GM19193 (cell line): ENCODE data around the gene SEMA5A.

Source experiments
- POLR2A ChIP-seq: IDR thresholded peaks from 4 replicates; pipeline ENCODE4 v1.6.1; 2011; ENCODE audit not compliant: insufficient read depth, insufficient read length; ENCODE audit errors: extremely low read depth

The SEMA5A gene

DNA sequence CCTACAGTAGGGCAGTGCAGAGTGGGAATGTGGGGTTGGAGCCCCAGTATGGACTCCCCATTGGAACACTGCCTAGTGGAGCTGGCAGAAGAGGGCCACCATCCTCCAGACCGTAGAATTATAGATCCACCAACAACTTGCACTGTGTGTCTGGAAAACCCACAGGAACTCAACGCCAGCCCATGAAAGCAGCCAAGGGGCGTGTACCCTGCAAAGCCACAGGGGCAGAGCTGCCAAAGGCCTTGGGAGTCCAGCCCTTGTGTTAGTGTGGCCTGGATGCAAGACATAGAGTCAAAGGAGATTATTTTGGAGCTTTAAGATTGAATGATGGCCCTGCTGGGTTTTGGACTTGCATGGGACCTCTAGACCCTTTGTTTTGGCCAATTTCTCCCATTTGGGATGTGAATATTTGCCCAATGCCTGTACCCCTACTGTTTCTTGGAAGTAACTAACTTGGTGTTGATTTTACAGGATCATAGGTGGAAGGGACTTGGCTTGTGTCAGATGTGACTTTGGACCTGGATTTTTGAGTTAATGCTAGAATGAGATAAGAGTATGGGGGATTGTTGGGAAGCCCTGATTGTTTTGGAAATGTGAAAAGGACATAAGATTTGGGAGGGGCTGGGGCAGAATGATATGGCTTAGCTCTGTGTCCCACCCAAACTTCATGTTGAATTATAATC lies 266.8 kb downstream of the SEMA5A start:
- no peak for TF ChIP-seq POLR2A

DNA sequence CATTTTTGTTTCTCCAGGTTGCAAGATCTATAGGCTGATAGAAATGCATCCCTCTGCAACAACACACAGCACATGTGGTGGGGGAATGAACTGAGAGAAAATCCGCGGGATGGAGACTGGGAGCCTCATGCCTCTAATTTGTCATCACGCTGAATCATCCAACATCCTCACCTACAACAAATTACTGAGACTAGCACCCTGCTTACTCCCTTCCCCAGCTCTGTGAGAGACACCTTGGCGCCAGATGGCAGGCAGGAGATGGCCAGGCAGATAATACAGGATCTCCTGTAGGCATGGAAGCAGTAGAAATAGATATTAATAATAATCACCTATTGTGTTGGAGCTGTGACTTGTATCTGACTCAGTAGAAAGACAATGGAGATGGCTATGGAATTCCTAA lies 276.9 kb downstream of the SEMA5A start:
- TF ChIP-seq POLR2A: no peak

DNA sequence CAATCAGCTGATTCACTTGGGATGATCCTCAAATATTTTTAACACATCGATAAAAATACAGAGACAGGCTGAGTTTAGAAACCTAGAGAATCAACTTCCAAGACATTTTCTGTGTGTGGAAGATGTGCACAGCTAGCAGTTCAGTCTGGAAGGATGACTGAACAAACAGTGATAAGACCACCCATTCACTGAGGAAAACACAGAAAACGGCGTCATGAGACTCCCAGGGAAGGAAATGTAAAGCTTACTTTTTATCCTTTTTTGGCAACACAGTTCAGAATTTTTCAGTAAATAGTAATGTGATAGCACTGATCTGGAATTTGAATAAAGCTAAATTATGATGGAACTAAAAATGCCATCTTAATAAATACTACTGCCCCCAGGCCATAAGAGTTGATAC lies 277.6 kb downstream of the SEMA5A start:
- TF ChIP-seq POLR2A: no peak

DNA sequence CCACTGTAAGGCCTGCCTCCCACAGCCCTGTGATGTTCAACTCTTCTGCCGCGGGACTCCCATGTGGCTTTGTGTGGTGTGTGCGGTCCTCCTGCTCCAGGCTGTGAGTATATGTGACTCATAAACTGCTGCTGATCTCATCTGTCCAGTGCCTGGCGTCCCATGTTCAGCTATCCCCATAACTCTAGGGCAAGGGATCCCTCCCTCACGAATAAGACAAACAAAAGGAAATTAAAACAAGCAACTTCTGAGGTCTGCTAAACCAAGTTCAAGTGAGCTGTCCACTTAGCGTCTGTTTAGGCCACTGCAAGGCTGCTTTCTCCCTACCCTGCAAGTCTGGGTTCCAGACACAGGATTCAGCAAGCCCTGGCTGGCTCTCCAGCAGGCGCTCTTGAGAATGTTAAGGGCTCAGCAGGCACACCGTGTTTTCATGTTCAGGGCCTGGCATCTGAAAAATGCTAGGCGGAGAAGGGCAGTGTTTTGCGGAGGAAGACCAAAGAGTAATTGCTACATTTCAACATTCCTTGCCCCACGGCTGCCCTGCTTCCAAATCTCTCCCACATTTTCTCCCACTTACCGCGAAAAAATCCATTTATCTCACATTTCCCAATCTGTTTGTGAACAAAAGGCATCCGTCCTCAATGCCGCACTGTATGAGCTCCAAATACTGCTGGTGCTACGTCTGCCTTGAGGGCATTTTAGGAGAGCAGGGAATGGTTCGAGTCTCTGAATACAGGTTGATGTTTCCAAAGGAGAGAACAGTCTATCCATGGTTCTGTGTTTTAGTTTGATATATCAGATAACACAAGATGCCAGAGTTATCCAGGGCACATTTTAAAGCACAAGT lies 280.2 kb downstream of the SEMA5A start:
- no peak for TF ChIP-seq POLR2A

DNA sequence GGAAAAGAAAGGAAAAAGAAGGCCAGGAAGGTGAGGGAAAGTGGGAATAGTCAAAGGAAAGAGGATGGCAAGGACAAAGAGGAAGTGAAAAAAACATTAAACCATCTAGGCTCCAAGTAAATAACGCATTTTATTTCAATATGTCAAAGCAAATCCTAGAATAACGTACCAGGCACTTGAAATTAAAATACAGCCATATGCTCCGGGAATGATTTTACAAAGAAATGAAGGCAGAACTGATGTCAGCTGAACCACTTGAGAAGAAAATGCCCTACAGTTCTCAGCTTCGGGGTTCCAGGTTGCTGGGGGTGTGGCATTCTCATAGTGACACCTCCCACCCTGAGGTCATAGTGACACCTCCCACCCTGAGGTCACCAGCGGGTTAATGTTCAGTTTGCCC lies 281.6 kb downstream of the SEMA5A start:
- TF ChIP-seq POLR2A: no peak

DNA sequence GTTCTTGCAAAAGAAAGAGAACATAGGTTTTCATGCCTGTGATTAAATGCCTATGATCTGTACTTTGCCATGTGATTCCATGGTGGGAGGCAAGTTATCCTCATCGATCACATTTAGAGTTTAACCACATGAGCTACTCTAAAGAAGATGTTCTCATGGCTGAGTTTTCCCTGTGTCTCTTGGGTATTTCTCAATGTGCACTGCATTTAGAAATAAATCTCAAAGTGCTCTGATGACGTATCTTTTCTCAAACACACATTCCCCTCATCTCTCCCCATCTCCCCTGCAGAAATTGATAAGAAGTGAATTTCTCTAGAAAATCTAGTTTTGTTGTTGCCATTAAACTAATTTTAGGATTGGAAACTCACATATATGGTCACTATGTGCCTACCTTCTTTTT lies 282.2 kb downstream of the SEMA5A start:
- TF ChIP-seq POLR2A: no peak

DNA sequence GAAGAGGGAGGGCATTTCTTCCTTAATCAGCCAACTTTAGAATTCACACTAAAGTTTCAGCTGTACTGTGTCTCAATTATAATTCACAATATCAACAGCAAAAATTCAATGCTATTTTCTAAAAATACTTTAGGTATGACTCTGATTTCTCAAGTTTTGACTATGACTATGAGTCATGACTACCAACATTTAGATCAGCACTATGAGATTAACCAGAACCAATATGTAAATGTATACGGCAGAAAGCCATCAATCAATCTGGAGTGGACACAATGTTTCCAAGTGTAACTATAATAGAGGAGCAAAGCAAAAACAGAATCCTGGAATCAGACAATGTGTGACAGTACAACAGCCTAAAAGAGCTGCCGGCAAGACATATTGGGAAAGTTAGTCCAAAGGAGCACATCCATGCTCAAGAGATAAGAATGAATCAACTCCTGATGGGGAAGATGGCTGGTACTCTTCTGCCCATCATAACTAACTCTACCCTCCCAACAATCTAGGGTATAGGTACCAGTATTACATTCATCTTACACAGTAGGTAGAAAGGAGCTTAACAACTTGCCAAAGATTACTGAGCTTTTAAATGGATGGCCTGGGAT lies 294.4 kb downstream of the SEMA5A start:
- no peak for TF ChIP-seq POLR2A

DNA sequence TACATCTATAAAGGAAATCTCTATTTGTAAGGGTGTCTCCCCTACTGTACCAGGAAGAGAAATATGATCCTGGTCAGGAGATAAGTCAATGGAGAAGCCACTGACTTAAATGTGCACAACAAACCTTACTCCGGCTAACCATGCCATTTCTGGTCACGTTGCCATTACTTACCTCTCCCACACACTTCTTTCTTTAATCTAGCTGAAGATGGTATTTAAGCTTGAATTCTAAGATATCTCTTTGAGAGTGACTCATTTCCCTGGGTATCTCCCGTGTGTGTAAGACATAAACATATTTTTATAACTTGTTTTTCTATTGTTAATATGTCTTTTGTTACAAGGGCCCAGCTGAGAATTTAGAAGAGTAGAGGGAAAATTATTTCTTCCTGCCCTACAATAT lies 296.6 kb downstream of the SEMA5A start:
- no peak for TF ChIP-seq POLR2A

DNA sequence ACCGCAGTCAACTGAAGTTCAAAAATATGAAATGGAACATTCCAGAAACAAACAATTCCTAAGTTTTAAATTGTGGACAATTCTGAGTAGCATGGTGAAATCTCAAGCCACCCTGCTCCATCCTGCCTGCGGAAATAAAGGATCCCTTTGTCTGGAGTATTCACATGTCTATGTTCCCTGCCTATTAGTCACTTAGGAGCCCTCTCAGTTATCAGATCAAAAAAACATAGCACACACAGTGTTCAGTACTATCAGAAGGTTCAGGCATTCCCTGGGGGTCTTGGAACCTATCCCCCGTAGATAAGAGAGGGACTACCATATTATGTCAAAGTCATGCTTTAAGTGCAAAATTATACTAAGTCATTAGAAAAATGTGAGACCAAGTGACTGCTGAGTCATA lies 300.8 kb downstream of the SEMA5A start:
- no peak for TF ChIP-seq POLR2A

DNA sequence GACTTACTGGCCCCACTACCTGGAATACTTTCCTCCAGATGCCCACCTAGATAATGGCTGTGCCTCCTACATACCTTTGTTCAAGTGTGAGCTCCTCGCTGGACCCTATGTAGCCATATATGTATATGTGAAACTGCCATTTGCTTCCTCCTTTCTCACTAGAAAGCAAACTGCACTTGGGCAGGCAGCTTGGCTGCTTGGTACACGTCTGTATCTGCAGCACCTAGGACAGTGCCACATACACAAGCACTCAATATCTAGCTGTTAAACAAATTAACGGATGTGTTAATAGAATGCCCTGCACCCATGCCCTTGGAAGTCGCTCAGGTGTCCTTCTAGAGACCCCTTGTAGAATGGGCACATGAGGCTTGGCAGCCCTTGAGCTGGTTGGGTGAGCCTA lies 301.5 kb downstream of the SEMA5A start:
- TF ChIP-seq POLR2A: no peak

DNA sequence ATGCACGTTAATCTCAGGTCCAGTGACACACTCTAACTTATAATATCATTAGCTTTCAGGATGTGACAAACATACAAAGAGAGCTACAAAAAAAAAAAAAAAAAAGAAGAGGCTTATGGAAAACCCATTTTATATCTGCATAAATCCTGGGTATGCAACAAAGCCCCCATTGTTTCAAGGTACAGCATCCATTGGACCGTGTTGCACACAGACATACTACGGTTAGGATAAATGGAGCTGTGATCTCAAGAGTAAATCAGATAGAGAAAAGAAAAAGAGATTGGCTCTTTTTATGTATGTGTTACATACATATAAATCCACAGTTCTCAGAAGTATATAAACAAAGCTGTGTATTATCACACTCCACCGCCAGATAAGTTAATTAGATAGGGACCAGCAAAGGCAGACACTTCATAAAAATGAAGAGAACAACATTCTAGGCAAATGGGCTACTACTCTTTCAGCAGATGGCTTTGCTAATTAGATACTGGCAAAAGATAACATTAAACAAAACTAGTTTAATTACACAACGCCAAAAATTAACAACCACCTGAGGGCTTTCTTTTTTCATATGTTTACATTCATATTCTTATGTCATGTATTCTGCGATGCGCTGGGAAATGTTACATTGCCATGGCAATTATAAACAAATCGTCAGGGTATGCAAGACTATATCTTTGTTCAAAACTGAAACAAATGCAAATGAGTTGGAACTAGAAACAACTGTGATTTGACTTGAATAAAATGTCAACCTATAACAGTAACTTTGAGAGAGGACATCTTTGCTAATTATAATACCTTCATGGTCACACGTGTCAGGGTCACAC lies 304.2 kb downstream of the SEMA5A start:
- TF ChIP-seq POLR2A: no peak

DNA sequence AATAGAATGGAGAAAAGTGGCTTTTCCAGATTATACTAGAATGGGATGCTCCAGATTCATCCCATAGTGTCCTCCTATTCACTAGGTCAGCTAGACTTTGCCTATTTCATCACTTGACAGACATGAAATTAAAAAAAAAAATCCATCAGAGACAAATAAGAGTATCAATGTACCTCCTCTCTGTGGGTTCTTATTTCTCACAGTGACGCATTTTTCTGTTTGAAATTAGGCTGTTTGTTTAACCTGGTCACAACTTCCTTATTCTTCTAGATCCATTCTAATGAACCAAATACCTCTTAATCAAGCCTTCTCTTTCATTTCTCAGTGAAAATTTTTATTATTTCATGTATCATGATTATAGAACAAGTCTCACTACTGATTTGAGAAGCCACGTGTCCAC lies 305.4 kb downstream of the SEMA5A start:
- TF ChIP-seq POLR2A: no peak

DNA sequence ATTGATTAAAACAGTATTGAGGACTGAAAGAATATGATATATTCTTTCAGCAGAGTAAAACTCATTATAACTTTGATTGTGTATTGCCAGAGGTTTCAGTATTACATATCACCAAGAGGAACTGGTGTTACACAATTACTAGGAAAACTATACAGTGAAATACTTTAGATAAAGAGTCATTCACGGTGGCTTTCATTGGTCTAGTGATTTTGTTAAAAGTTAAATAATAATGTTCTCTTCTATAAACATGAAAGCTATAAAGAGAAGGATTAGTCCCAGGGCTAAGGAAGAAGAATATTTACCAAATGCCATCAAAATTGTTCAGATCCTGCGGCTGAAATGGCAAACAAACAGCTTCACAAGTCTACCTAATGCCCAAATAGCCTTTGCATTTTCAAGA lies 306.2 kb downstream of the SEMA5A start:
- no peak for TF ChIP-seq POLR2A

DNA sequence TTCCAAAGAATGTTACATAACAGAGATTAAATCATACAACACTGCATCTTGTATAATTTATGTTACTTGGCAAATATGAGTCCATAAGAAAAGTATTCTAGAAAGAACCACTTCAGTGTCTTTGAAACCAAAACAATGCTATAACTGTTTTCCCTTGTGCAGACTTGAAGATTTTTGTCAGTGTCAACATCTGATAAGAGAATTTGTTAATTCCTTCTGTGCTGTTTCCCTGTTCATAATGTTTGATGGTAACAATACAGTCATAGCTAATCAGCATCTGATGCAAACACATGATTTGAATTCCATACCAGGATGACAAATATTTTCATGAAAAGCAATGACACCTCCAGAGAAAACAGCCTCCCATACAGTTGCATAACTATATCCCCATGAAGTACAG lies 306.8 kb downstream of the SEMA5A start:
- no peak for TF ChIP-seq POLR2A

DNA sequence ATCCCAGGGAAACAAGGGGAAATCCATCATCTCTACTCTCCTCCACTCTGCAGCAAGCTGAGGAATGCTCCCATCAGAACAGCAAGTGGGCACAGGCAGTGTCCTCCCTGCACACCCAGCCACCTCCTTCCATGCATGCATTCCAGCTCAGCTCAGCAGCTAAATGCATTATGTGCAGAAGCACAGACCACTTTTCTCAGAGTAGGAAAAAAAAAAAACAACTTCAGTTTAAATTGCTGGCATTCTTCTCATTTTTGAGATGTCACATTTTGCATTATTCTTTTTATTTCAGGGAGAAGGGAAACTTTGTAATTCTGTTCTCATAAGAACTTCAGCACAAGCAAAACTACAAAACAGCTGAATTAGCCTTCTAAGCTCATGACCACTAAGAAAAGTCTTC lies 312.2 kb downstream of the SEMA5A start:
- TF ChIP-seq POLR2A: no peak
